ENCODE data around the gene NUP50.

The NUP50 gene

GRCh38 chr22:45163451-45164269 is at the start of gene NUP50:
Gene NUP50 (plus strand): TSS chr22:45163925. CDS start chr22:45168178, 4,253 bp downstream.
- DNase-seq = peak; percentile 92

GRCh38 chr22:45120440-45120839 is 43.3 kb upstream of the NUP50 start:
- DNase-seq = no peak

GRCh38 chr22:45120931-45121330 is 42.8 kb upstream of the NUP50 start:
- DNase-seq = no peak

GRCh38 chr22:45124176-45124847 is 39.4 kb upstream of the NUP50 start:
- DNase-seq = no peak

- DNase-seq = no peak
Measured at GRCh38 chr22:45125188-45125587, 38.5 kb upstream of the NUP50 start.

GRCh38 chr22:45127866-45128265 is 35.9 kb upstream of the NUP50 start:
- no peak for DNase-seq

- DNase-seq = no peak
Measured at GRCh38 chr22:45129703-45130524, 33.8 kb upstream of the NUP50 start.

- DNase-seq = no peak
Measured at GRCh38 chr22:45130891-45131290, 32.8 kb upstream of the NUP50 start.

- DNase-seq = no peak
Measured at GRCh38 chr22:45131749-45132148, 32.0 kb upstream of the NUP50 start.

GRCh38 chr22:45134313-45134712 is 29.4 kb upstream of the NUP50 start:
- DNase-seq = no peak

- no peak for DNase-seq
Measured at GRCh38 chr22:45136594-45136993, 27.1 kb upstream of the NUP50 start.

- no peak for DNase-seq
Measured at GRCh38 chr22:45139693-45140092, 24.0 kb upstream of the NUP50 start.

- DNase-seq = no peak
Measured at GRCh38 chr22:45142376-45142775, 21.3 kb upstream of the NUP50 start.

- DNase-seq = no peak
Measured at GRCh38 chr22:45144916-45145315, 18.8 kb upstream of the NUP50 start.

- DNase-seq = no peak
Measured at GRCh38 chr22:45149671-45150070, 14.1 kb upstream of the NUP50 start.

GRCh38 chr22:45150139-45150538 is 13.6 kb upstream of the NUP50 start:
- no peak for DNase-seq

GRCh38 chr22:45151503-45151902 is 12.2 kb upstream of the NUP50 start:
- no peak for DNase-seq

- no peak for DNase-seq
Measured at GRCh38 chr22:45154383-45154782, 9.3 kb upstream of the NUP50 start.

GRCh38 chr22:45155050-45155840 is 8.5 kb upstream of the NUP50 start:
- no peak for DNase-seq

- no peak for DNase-seq
Measured at GRCh38 chr22:45157907-45158306, 5.8 kb upstream of the NUP50 start.

- DNase-seq = no peak
Measured at GRCh38 chr22:45159652-45160462, 3.9 kb upstream of the NUP50 start.

GRCh38 chr22:45162531-45162930 is 1.2 kb upstream of the NUP50 start:
- no peak for DNase-seq
